GM23338 (cell line): ENCODE results near the gene FN1. TPM values are rescaled to one million over a fixed set of nuclear protein-coding genes. Genes with fewer than 3 reads are reported as not detected.

ENCODE experiments used
- JUNB ChIP-seq: IDR thresholded peaks from one replicate; pipeline ENCODE4 v1.6.1; 2016; ENCODE audit warnings: antibody characterized with exemption; ENCODE audit not compliant: unreplicated experiment
- NANOG ChIP-seq: IDR thresholded peaks from 2 replicates; pipeline ENCODE4 v1.6.1; 2016; ENCODE audit warnings: antibody characterized with exemption, borderline replicate concordance
- POLR2AphosphoS5 ChIP-seq: IDR thresholded peaks from 2 replicates; pipeline ENCODE4 v1.6.1; 2016; ENCODE audit warnings: antibody characterized with exemption, low read depth
- STAT1 ChIP-seq: IDR thresholded peaks from one replicate; pipeline ENCODE4 v1.6.1; 2016; ENCODE audit warnings: antibody characterized with exemption; ENCODE audit not compliant: unreplicated experiment
- polyA plus RNA-seq: library from polyadenylated mRNA; unstranded; fragments of >200 nt; fragmentation: Nextera tagmentation; extraction: Ambion mirVana; gene quantifications from 2 replicates; pipeline ENCODE4 v1.2.1, GENCODE V29; 2016
- total RNA-seq: library from RNA; depleted of rRNA; stranded (reverse); fragments of >200 nt; shearing (Covaris generic); gene quantifications from 2 replicates; pipeline ENCODE4 v1.2.3, GENCODE V29; 2014
- TF ChIP-seq, protein P1 (sequence below): fragments of 250-450 bp; sonication (Bioruptor Pico); IDR thresholded peaks from 2 replicates; pipeline ENCODE4 v1.5.0; 2020; ENCODE audit warnings: mild to moderate bottlenecking, moderate library complexity
- TF ChIP-seq, protein P2 (sequence below), 2 experiments: fragments of 200-600 bp in 1 of 2; sonication (generic) in 1 of 2; conservative IDR thresholded peaks; 2 replicates each; pipeline versions ENCODE4 v1.5.1 to v1.6.1; 2016 to 2017; ENCODE audit warnings: antibody characterized with exemption in 2 of 2, low read depth in 2 of 2, mild to moderate bottlenecking in 2 of 2, moderate library complexity in 1 of 2
- TF ChIP-seq, protein P3 (sequence below): IDR thresholded peaks from 2 replicates; pipeline ENCODE4 v1.6.1; 2016; ENCODE audit warnings: antibody characterized with exemption

The FN1 gene
- total and polyA plus RNA-seq, 2 experiments from 2014 or later = 79.6 to 255 TPM

DNA sequence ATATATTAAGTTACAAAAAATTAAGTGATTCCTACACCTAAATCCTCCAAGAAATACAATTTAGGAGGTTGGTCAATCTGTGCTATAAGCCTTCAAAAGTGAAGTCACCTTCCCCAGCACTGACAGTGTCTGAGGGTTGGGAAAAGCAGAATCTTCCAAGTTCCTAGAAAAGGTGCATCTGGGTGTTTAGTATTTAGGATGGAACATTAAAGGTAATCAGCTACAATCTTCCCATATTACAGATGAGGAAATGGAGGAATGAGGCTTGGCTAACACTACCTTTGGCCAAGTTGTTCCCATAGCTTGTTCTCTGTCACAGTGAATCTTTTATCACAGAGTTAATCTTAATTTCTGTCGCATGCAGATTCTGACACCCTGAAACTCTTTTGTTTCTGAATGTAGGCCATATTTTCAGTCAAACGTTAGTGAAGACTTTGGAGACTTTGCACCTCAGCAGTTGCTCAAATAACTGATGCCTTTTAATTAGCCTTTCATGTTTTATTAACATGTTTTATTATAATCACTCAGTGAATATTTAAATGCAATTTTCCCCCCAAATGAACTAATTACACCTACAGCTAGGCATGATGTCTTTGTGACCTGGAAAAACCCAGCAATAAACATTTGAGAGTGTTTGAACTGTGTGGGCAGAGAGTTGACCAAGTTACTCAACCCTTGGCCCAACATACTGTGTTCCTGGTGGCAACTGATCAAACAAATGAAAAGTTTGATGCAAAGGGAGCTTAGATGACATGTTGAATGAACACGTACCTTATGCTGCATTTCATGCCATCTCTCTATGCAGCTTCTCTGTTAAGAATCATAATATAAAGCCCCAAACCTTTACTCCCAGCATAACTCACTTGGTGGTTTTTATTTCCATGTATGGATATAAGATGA lies 17.6 kb downstream of the FN1 start (continued):
- TF ChIP-seq, protein P1, sequence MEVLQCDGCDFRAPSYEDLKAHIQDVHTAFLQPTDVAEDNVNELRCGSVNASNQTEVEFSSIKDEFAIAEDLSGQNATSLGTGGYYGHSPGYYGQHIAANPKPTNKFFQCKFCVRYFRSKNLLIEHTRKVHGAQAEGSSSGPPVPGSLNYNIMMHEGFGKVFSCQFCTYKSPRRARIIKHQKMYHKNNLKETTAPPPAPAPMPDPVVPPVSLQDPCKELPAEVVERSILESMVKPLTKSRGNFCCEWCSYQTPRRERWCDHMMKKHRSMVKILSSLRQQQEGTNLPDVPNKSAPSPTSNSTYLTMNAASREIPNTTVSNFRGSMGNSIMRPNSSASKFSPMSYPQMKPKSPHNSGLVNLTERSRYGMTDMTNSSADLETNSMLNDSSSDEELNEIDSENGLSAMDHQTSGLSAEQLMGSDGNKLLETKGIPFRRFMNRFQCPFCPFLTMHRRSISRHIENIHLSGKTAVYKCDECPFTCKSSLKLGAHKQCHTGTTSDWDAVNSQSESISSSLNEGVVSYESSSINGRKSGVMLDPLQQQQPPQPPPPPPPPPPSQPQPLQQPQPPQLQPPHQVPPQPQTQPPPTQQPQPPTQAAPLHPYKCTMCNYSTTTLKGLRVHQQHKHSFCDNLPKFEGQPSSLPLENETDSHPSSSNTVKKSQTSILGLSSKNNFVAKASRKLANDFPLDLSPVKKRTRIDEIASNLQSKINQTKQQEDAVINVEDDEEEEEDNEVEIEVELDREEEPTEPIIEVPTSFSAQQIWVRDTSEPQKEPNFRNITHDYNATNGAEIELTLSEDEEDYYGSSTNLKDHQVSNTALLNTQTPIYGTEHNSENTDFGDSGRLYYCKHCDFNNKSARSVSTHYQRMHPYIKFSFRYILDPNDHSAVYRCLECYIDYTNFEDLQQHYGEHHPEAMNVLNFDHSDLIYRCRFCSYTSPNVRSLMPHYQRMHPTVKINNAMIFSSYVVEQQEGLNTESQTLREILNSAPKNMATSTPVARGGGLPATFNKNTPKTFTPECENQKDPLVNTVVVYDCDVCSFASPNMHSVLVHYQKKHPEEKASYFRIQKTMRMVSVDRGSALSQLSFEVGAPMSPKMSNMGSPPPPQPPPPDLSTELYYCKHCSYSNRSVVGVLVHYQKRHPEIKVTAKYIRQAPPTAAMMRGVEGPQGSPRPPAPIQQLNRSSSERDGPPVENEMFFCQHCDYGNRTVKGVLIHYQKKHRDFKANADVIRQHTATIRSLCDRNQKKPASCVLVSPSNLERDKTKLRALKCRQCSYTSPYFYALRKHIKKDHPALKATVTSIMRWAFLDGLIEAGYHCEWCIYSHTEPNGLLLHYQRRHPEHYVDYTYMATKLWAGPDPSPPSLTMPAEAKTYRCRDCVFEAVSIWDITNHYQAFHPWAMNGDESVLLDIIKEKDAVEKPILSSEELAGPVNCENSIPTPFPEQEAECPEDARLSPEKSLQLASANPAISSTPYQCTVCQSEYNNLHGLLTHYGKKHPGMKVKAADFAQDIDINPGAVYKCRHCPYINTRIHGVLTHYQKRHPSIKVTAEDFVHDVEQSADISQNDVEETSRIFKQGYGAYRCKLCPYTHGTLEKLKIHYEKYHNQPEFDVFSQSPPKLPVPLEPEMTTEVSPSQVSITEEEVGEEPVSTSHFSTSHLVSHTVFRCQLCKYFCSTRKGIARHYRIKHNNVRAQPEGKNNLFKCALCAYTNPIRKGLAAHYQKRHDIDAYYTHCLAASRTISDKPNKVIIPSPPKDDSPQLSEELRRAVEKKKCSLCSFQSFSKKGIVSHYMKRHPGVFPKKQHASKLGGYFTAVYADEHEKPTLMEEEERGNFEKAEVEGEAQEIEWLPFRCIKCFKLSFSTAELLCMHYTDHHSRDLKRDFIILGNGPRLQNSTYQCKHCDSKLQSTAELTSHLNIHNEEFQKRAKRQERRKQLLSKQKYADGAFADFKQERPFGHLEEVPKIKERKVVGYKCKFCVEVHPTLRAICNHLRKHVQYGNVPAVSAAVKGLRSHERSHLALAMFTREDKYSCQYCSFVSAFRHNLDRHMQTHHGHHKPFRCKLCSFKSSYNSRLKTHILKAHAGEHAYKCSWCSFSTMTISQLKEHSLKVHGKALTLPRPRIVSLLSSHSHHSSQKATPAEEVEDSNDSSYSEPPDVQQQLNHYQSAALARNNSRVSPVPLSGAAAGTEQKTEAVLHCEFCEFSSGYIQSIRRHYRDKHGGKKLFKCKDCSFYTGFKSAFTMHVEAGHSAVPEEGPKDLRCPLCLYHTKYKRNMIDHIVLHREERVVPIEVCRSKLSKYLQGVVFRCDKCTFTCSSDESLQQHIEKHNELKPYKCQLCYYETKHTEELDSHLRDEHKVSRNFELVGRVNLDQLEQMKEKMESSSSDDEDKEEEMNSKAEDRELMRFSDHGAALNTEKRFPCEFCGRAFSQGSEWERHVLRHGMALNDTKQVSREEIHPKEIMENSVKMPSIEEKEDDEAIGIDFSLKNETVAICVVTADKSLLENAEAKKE (CRISPR knock-in tag) = no peak
- TF ChIP-seq STAT1 = no peak
- no peak for TF ChIP-seq JUNB
- TF ChIP-seq, protein P2, sequence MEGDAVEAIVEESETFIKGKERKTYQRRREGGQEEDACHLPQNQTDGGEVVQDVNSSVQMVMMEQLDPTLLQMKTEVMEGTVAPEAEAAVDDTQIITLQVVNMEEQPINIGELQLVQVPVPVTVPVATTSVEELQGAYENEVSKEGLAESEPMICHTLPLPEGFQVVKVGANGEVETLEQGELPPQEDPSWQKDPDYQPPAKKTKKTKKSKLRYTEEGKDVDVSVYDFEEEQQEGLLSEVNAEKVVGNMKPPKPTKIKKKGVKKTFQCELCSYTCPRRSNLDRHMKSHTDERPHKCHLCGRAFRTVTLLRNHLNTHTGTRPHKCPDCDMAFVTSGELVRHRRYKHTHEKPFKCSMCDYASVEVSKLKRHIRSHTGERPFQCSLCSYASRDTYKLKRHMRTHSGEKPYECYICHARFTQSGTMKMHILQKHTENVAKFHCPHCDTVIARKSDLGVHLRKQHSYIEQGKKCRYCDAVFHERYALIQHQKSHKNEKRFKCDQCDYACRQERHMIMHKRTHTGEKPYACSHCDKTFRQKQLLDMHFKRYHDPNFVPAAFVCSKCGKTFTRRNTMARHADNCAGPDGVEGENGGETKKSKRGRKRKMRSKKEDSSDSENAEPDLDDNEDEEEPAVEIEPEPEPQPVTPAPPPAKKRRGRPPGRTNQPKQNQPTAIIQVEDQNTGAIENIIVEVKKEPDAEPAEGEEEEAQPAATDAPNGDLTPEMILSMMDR (conservative IDR thresholded peaks at IDR 0.05; ENCODE audit: low read depth in 2 of 2) = no peak
- TF ChIP-seq POLR2AphosphoS5 = no peak
- TF ChIP-seq, protein P3, sequence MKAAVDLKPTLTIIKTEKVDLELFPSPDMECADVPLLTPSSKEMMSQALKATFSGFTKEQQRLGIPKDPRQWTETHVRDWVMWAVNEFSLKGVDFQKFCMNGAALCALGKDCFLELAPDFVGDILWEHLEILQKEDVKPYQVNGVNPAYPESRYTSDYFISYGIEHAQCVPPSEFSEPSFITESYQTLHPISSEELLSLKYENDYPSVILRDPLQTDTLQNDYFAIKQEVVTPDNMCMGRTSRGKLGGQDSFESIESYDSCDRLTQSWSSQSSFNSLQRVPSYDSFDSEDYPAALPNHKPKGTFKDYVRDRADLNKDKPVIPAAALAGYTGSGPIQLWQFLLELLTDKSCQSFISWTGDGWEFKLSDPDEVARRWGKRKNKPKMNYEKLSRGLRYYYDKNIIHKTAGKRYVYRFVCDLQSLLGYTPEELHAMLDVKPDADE = no peak
- no peak for TF ChIP-seq NANOG
